ENCODE measurements around the gene PRR14.
"Not testable (repeated sequence)": the region's sequence is repeated elsewhere in the genome, so short reads cannot be mapped to it uniquely, and the experiment has no call there.

PRR14 gene

DNA sequence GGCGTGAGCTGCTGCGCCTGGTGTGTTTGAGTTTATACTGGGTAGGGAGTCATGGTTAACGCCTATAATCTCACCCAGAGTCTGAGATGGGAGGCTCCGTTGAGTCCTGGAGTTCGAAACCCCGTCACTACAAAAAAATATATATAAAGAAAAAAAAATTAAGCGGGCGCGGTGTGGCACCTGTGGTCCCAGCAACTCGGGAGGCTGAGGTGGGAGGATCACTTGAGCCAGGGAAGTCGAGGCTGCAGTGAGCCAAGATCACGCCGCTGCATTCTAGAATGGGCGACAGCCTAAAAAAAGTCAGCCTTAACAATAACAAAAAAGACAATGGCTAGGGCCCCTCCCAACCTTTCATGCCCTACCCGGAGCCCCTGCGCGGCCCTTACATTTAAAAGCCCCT, 17.2 kb upstream of the PRR14 start:
- no peak for DNase-seq

DNA sequence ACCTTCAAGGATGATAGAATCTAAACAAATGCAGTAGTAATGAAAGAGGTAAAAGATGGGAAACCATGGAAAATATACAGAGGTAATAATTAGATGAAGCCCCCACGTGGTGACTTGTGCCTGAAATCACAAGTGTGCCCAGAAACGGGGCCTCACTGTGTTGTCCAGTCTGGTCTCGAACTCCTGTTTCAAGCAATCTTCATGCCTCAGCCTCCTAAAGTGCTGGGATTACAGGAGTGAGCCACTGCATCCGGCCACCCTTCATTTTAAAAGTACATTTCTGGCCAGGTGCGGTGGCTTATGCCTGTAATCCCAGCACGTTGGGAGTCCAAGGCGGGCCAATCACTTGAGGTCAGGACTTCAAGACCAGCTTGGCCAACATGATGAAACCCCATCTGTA, 14.2 kb upstream of the PRR14 start:
- no peak for DNase-seq

DNA sequence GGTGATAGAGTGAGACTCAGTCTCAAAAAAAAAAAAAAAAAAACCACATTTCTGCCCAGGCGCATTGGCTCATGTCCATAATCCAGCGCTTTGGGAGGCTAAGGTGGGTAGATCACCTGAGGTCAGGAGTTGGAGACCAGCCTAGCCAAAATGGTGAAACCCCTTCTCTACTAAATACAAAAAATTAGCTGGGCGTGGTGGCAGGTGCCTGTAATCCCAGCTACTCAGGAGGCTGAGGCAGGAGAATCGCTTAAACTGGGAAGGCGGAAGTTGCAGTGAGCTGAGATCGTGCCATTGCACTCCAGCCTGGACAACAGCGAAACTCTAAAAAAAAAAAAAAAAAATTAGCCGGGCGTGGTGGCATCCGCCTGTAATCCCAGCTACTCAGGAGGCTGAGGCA, 13.6 kb upstream of the PRR14 start:
- DNase-seq = not testable (repeated sequence)

DNA sequence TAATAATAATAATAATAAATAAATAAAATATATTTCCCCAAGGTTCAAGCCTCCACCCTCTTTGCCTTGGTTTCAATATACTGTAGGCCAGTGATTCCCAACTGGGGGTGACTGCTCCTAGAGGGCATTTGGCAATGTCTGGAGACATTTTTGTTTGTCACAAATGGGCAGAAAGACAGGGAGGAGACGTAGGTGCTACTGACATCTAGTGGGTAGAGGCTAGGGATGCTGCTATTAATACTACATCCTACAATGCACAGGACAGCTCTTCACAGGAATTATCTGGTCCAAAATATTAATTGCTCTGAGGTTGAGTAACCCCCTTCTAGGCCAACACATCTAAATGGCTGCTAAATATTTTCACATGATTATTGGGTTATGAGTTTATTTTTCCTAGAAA, 12.8 kb upstream of the PRR14 start:
- DNase-seq = no peak

DNA sequence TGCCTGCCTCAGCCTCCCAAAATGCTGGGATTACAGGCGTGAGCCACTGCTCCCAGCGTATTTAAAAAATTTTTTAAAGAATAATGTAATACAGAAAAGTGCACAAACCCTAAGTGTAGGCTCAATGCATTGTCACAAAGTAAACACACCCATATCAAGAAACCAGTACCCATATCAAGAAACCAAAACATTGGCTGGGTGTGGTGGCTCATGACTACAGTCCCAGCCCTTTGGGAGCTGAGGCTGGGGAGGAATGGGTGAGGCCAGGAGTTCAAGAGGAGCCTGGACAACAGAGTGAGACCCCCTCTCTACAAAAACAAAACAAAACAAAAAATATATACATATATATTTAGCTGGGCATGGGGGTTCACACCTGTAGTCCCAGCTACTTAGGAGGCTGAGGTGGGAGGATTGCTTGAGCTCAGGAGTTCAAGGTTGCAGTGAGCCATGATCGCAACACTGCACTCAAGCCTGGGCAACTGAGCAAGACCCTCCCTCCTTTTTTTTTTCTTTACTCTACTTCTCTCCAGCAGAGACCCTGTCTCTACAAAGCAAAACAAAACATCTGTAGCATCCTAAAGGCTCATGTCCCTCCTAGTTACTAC, 9.3 kb upstream of the PRR14 start:
- DNase-seq = no peak

- no peak for DNase-seq
These were observed 6.4 kb upstream of the PRR14 start for GRCh38 chr16:30644334-30644830.

DNA sequence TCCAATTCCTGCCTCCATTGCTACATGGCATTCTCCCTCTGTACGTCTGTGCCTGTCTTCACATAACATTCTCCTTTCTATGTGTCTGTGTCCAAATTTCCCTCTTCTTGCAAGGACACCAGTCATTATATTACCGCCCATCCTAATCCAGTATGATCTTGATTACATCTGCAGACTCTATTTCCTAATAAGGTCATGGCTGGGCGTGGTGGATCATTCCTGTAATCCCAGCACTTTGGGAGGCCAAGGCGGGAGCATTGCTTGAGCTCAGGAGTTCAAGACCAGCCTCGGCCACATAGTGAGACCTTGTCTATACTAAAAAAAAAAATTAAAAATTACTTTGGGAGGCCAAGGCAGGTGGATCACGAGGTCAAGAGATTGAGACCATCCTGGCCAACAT, 5.0 kb upstream of the PRR14 start:
- no peak for DNase-seq

DNA sequence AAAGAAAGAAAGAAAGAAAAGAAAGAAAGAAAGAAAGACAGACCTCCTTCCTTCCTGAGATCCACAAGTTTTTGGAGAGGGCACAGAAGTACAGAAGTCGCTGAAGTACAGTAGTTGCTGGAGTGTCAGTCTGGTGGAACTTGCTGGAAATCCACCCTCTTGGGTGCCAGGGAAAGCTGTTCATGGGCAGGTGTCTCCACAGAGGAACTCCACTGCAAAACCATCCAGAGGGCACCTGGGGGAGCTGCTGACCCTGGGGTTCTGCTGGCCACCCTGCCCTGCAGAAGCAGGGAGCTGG, 3.5 kb upstream of the PRR14 start:
- DNase-seq = no peak

DNA sequence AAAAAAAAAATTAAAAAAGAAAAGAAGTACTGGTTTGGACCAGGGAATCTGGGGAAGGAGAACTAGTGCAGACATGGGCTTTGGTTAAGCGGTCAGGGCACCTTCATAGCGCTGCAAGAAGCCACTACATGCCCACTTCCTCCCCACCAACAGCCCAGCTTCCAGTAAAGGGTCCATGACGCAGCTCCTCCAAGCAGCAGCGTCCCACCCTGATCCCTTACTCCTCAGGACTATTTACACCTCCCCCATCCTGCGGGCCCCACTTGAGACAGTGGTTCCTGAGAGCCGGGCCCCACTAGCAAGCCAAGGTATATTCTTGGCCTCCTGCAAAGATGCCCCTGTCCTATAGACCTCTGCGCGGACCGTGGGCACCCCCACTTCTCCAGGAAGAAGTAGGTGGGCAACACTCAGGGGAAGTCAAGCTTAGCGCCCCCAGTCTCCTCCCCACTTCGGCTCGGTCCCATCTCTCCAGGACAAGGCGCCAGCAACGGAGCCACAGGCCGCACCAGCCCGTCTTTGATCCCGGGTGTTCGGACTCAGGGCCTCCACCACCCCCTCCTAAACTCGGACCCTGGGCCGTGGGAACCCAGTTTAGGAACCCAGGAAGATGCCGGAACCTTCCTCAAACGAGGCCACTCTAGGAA, 913 bp upstream of the PRR14 start:
- DNase-seq = peak; percentile 15 to 31

DNA sequence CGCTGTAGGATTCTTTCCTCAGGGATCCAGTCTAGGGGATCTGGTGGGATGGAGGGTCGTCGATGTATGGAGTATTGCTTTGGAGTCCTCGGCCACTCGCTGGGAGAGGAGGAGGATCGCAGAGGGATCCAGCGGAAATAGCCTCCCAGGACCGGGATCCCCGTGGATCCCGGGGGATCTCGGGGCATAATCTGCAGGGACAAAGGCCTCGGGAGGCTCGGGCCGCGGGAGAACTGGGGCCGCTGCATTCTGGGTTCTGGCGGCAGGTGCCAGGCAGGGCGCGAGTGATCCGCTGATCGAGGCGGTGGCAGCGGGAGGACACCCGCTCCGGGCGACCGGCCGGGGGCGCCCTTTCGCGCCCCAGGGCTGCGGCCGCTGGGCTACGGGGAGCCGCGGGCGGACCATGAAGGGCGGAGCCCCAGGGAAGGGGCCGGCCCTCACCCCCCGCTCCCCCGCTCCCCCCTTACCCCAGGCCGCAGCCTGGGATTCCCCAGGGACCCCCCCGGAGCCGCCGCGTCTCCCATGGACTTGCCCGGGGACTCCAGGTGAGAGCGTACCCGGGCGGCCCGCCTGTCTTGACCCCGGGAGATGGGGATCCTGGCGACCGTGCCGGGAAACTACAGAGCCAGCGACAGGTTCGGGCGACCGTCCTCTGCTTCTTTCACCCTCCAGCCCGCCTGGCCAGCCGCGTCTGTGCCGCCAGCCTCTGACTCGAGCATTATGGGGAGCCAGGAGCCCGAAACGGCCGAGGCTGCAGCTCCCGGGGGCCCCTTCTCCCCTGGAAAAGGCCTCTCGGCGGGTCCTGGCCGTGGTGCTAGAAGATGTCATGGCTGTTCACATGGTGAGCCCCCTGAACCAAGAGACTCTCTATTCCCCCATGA, 604 bp downstream of the PRR14 start:
- peak; percentile 67 to 79 for DNase-seq

- DNase-seq = no peak
These were observed 1.2 kb downstream of the PRR14 start for GRCh38 chr16:30652005-30652296.

GRCh38 chr16:30652718-30653117, 2.0 kb downstream of the PRR14 start:
- DNase-seq = no peak

DNA sequence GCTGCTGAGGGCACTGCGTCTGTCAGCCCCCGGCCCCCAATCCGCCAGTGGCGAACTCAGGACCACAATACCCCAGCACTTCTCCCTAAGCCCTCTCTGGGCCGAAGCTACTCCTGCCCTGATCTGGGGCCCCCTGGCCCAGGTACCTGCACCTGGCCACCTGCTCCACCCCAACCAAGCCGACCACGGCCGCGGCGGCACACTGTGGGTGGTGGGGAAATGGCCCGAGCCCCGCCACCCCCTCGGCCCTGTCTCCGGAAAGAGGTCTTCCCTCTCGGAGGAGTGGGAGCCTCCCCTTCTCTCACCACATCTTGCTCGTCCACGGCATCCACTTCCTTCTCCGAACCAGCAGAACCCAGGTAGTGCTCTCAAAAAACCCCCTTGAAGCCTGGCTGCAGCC, 4.1 kb downstream of the PRR14 start:
- no peak for DNase-seq

DNA sequence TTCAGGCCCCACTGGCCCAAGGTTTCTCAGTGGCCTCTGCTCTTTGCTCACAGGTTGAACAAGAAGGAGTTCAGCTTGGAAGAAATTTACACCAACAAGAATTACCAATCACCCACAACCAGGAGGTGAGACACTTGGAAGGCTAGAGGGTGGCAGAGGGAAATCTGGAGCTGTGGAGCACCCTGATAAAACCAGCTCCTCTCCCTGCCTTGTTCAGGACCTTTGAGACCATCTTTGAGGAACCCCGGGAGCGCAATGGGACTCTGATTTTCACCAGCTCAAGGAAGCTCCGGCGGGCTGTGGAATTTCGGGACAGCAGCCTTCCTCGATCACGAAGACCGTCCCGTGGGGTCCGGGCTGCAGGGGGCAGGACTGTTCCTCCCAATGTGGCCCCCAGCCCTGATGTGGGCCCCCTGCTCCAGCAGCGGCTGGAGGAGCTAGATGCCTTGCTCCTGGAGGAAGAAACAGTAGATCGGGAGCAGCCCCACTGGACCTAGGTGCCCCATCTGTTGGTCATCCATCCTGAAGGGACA, 5.1 kb downstream of the PRR14 start:
- no peak for DNase-seq

- no peak for DNase-seq
These were observed 5.6 kb downstream of the PRR14 start for GRCh38 chr16:30656388-30656787.

DNA sequence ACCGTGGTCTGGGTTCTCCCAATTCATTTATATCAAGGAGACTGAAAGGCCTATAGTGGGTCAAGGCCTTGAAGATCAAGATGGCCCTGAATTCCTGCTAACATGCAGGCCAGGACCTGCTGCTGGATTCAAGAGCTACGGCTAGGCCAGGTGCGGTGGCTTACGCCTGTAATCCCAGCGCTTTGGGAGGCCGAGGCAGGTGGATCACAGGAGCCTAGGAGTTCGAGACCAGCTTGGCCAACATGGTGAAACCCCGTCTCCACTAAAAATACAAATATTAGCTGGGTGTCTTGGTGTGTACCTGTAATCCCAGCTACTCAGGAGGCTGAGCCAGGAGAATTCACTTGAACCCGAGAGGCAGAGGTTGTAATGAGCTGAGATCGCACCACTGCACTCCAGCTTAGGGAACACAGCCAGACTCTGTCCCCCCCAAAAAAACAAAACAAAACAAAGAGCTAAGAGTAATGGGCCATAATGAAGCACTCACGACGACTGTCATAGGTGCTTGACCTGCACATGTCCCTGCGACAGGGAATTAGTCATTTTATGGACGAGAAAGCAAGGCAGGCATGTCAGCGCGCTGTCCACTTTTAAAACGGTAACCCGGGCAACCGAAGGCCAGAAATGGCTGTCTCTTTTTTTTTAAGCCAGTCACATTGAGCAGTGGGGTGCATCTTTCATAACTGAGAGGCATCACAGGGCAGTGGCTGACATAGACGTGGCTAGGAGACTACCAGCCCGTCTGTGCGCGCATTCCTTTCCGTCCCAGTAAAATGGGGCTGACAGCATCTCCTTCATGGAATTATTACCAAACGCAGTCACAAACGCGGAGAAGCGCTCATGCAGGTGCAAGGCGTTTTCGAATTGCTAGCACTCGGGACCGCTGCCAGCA, 6.5 kb downstream of the PRR14 start:
- DNase-seq = no peak

- DNase-seq = peak; percentile 99
These were observed 7.3 kb downstream of the PRR14 start, which contains the start of gene FBRS for GRCh38 chr16:30657866-30658730. TSS of gene FBRS (plus strand) at chr16:30658431. CDS start at chr16:30659519, 1,088 bp downstream.

DNA sequence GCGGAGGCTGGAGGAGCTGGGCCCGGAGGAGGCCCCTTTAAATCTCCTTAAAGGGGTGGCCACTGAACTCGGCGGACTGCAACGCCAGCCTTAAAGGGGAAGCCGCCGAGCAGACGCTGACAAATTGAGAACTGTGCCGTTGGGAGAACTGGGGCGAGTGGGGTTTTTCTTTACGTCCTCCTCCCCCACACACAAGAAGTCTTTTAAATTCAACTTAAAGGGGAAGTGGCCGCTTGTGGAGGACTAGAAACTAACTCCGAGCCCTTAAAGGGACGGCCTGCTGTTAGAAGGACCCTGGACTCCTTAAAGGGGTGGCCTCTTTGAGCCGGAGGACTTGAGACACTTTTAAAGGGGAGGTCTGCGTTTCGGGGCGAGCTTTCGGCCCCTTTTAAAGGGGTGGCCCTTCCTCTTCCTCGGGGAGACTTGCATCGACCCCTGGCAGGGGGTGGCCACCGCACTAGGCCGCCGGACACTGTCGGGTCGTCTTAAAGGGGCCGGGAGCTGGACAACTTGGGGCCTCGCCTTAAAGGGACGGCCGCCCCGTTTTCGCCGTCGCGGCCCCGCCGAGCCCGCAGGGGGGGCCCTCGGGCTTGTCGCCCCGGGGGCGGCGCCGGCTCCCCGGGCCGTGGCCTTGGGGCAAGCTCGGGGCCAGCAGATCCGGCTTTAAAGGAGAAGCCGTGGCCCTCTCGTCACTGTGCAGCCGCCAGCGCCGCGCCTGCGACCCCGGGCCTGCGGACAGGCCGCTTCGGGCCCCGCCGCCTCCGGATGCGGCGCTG, 8.2 kb downstream of the PRR14 start:
- DNase-seq = peak; percentile 93 to 94

DNA sequence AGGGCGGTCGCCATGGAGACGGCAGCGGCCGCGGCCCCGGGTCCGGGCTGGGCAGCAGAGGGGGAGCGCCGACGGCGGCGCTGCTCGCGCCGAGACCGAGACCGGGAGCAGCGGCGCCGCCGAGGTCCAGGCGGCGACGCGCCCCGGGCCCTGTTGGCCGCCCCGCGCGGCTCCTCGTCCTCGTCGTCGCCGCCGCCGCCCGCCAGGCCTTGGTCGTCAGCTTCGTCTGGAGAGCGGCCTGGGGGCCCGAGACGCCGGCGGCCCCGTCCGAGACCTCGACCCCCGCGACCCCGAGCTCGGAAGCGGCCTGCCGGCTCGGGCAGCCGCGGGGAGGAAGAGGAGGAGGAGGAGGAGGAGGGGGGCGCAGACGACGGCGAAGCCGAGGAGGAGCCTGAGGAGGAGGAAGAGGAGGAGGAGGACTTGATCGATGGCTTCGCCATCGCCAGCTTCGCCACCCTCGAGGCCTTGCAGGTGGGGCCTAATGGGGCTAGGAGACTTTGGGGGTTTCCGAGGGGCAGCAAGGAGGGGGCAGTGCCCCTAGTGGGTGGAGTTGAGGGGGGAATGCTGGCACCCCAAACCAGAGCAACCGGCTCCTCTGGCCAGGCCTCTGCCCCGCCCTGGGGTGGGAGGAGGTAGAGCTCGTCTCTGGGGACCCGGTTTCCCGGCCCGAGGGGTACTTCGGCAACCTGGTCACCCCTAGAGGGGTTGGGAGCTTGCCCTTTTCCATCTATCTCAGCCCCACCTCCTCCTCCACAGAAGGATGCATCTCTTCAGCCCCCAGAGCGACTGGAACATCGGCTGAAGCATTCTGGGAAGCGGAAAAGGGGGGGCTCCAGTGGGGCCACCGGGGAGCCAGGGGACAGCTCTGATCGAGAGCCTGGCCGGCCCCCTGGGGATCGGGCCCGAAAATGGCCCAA, 9.0 kb downstream of the PRR14 start:
- peak; percentile 24 to 32 for DNase-seq

All from stimulated activated CD4-positive, alpha-beta T cell treated with anti-CD3 and anti-CD28 coated beads, Interleukin-2, amount 100 ng/mL, for 48 hours (primary cell).